Eye (tissue), 1 donor: Measurements from ENCODE around the gene HIP1R.
A peak's percentile ranks its signal among the peaks of the same experiment; 100 is the strongest.
"Not testable (repeated sequence)": the region's sequence is repeated elsewhere in the genome, so short reads cannot be mapped to it uniquely, and the experiment has no call there.

Experiments used
- DNase-seq: peaks from one replicate; pipeline ENCODE4 v3.0.0-alpha.2; 2015

The HIP1R gene

DNA sequence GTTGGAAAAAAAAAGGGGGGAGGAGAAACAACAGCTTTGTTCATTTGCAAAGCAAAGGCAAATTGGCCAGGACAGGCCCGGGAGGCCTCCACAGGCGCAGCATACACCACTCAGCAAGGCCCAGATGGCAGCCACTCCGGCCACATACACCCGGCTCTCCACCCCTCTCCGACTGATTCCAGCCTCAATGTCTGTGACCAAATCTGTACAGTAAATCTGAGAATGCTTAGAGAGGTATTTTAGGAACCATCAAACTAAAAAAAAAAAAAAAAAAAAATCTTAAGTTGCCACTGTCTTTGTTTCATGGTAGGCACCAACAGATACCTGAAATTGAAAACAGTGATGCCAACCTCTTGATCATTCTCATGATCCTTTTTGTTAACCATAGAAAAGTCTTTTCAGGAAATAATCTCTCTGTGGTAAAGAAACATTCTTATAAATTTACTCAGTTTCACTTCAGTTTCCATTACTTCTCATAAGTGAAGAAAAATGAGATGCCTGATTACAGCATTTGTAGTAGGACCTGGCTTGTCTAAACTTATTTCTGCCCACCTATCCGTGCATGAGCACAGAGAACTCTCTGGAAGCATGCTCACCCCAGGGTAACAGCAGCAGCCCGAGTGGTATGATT, 40.4 kb downstream of the HIP1R start:
- DNase-seq = peak; percentile 66

GRCh38 chr12:122876281-122876680, 41.0 kb downstream of the HIP1R start:
- DNase-seq = not testable (repeated sequence)

- DNase-seq = no peak
Measured at GRCh38 chr12:122876731-122877130, 41.5 kb downstream of the HIP1R start.

DNA sequence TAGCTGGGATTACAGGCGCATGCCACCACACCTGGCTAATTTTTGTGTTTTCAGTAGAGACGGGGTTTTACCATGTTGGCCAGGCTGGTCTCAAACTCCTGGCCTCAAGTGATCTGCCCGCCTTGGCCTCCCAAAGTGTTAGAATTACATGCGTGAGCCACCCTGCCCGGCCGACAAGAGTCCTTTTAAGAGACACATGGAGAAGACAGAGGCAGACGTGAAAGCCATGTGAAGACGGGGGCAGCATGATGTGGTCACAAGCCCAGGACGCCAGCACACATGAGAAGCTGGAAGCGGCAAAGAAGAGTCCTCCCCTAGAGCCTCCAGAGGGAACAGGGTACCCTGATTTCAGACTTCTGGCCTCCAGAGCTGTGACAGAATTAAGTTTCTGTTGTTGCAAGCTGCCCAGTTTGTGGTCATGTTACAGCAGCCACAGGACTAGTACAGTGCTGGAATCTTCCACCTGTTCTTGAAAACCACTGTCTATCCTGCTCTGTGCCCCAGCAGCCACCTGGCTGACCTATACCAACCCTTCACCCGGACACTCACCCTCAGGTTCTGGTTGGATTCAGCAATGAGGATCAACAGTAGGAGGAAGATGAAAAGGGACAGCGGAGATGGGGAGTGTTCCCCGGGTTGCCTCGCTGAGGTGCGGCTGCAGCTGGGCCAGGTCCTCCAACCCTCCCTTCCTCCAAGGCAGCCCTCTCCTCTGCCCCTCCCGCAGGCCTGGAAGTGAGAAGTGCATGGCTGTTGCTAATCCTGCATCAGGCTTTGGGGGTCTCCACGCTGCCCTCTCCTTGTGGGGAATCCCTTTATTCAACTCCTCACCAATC, 43.7 kb downstream of the HIP1R start:
- DNase-seq = no peak

- no peak for DNase-seq
Measured at GRCh38 chr12:122880155-122880667, 45.0 kb downstream of the HIP1R start.

DNA sequence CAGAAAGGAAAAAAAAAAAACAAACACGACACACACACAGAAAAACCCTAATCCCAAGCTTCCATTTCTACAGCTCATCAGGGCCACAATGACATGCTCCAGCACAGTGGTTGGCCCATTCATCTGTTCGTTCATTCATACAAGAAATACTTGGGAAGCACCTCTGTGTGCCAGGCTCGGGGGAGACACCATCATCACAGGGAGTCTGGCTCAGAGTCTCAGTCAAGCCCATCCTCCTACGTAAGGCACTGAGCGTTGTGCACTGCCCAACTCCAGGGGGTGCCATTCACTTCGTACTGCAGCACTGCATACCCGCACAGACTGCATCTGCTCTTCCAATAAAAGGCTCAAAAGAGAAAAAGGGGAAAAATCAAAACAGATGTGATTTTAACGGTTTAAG, 45.4 kb downstream of the HIP1R start:
- DNase-seq = peak; percentile 73

- DNase-seq = no peak
Measured at GRCh38 chr12:122882908-122883558, 47.8 kb downstream of the HIP1R start.

DNA sequence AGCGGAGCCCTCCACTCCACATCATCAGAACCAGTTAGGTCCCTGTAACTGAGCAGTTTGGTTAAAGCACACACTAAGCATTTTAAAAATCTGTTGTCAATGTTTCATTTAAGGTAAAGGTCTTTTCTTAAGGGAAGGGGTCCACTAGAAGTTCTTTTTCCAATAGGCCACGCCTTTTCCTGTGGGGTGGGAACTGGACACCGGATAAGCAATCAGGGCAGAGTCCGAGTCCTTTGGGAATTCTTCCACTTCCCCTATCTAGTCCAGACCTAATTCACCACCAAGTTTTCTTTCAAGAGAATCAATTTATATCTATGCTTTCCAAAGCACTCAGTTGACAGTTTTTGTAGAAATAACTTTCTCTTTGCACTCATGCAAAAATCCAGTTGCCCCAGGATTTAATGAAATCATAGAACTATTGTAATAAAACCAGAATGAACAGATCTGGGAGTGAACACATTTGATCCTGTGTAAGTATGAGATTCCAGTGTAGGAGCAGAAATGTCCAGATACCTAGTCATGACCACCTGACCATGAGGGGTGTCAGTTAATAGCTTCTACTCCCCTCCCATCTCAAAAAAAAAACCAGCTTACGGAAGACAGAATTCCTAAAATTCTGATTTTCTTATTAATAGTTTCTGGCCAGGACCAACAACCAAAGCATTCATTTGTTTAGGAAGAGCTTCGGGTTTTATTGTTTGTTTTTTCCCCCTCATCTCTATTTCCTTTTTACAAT, 49.0 kb downstream of the HIP1R start:
- no peak for DNase-seq

GRCh38 chr12:122884860-122885259, 49.6 kb downstream of the HIP1R start:
- DNase-seq = no peak

- DNase-seq = no peak
Measured at GRCh38 chr12:122886161-122886560, 50.9 kb downstream of the HIP1R start.

DNA sequence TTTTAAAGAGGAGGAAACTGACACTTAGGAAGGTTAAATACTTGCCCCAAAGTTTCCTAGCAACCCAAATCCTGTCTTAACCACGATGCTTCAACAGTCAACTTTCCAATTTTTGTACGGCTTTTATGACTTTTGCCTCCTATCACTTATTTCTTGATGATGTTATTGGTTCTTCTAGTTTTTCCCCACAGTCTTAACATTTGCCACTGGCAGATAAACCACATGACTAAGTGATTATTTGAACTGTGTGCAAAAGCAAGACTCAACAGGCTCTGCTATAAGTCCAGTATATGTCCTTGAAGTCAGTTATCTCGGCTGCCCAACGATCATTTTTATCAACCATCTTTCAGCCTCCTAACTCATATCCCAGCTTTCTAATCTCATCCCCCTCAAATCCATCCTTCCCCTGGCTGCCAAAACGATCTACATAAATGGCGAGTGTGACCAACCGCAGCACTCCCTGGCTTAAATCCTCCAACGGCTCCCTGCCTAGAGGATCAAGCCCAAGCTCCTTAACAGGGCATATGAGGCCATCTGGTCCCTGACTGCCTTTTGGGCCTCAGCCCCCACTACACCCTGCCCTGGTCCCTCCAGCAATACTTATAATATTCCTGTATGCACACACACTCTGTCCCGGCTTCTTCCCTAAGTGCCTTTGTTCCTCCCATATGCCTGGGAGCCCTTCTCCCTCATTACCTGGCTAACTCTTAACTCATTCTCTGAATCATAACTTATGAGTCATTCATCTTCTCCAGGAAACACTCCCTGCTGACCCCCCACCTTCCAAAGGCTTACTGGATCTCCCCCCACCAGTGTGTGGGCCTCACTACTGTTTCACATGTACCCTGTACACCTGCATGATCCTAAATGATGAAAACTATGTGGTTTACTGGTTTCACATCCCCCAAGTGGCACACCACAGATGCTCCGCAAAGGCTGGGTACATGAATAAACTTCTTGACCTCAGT, 51.9 kb downstream of the HIP1R start:
- peak; percentile 37 for DNase-seq

- DNase-seq = no peak
Measured at GRCh38 chr12:122887819-122888212, 52.6 kb downstream of the HIP1R start.

DNA sequence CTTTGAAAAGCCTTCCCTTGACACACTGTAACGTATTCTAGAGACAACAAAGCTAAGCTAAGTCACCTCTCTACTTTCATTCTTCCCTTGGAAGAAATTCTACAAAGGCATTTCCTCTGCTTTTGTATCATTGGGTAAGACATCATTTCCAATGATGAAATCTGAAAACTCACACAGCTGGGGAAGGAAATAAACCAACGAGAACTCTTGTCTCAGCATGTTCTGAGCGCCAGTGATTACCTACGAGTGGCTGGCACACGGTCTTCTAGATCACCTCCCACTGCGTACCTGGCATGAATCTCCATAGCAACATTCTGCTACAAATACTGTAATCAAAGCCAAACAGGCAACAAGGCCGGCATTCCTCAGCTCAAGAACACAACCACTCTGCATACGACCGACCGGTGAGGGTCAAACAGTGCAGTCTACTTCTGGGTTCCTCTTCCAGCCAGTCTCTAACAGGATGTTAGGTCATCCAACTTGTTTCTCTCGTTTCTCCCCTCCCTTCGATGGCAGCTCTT, 53.0 kb downstream of the HIP1R start:
- DNase-seq = peak; percentile 57

- DNase-seq = no peak
Measured at GRCh38 chr12:122889761-122890520, 54.7 kb downstream of the HIP1R start.

- peak; percentile 56 for DNase-seq
Measured at GRCh38 chr12:122891661-122892525, 56.6 kb downstream of the HIP1R start.

DNA sequence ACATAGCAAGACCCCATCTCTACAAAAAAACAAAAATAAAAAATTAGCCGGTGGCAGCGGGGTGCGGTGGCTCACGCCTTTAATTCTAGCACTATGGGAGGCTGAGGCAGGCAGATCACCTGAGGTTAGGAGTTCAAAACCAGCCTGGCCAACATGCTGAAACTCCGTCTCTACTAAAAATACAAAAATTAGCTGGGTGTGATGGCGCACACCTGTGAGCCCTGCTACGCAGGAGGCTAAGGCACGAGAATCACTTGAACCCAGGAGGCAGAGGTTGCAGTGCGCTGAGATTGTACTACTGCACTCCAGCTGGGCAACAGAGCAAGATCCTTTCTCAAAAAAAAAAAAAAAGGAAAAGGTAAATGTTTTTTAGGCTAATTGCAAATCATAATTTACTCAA, 57.5 kb downstream of the HIP1R start:
- DNase-seq = not testable (repeated sequence)

DNA sequence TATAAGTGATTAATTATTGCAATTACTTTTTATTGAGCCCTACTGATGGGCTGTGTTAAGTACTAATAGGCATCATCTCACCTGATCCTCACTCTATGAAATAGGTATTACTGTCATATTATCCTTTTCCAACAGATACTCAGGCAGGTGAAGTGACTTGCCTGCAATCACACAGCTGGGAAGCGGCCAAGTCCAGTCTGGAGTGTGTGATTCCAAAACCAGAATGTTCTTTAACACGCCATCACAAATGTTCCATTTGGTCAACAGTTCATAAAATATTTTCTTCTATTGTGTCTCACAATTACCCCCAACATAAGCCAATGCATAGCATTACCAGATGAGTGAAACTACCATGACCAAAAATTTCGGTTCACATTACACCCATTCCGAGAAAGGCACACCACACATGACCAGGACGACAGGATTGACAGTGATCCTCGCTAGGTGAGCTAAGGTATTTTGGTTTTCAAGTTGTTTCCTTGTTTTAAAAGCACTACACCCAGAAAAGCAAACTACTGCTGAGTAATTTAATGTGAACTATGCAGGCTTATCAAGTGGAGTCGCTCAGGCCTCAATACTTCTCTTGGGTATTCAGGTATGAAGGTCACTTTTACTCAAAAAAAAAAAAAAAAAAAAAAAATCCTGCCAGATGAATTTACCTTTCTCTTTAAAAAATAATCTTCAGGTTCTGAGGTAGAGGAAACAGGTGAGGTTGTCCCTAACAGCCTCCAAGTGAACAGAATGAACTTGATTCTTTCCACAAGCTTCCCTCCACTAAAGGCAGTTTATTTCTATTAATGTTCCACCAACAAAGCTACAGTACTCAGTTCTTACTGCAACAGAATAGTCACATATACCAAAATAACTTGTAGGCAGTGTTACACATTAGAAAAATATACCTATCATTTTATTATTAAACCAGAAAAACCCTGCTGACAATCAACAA, 58.2 kb downstream of the HIP1R start:
- DNase-seq = no peak
